ENCODE data around the gene MACO1. TPM values are rescaled to one million over a fixed set of nuclear protein-coding genes. Genes with fewer than 3 reads are reported as not detected.

Gene MACO1
- total RNA-seq, 6 donors from 2014 or later = 12.6 to 27.2 (median 16.9) TPM

DNA sequence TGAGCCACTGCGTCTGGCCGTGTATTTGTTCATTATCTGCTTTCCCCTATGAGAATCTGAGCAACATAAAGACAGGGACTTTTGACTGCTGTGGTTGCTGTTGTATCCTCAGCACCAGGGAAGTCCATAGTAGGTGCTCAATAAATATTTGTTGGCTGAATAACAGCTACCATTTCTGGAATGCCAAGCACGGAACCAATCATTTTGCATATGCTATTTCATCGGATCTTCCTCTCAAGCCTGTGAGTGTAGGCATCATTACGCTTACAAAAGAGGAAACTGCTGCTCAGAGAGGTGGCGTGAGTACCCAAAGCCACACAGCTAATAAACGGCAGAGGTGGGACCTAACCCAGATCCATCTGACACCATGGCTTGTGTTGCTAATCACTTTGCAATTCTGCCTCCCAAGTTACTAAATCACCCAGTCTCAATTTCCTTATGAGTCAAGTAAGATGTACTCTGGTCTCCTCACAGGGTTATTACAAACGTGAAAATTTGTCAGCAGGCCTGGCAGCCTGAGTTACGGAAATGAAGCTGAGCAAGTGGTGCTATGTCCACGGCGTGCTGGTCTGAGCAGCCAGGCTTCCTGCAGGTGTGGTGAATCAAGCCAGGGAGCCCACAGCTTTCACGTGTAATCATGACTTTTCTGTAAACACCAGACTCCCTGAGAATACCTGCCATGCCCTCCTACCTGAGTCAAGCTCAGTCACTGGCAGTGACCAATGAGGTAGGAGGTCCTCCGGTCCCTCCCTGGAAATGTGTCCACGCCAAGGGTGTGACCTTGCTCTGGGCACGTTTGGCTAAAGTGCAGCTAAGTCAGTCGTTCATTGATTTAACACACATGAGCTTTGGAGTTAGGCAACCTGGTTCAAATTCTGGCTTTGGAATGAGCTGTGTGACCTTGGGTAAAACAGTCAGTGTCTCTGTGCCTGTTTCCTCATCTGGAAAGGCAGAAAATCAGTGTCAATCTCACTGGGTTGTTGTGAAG is 5.3 kb upstream of the MACO1 start:
- ATAC-seq (ENCODE audit: low FRiP score in 2 of 2) = no peak

DNA sequence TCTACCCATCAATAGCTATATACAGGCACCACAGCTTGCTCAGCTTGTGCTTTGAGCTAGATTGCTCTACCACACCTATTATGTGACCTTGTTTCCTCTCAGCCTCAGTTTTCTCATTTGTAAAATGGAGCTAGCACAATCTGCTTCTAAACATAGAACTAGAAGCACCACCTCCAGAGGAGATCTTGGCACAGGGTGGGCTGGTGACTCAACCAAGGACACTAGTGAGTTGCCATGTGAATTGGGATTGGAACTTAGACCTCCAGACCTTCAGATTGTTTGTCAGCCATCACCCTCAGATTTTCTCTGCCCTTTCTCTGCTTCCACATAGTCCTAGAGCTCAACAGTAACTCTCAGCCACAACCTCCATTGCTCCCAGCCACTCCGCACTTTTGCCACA is 3.0 kb upstream of the MACO1 start:
- WGBS, 2 donors = 100% methylated on average over 1 of the region's 1 CpG
- Histone ChIP-seq H3K4me3 (no peak overlapping the region), H3K9me3 (no peaks in the 10 kb centered on the region), H3K27me3 (no peaks in the 10 kb centered on the region), H3K27ac (no peak overlapping the region), H3K36me3 (no peaks in the 10 kb centered on the region), H3K4me1 (peaks cover 9 to 22% (median 14%) of the 10 kb centered on the region in 4 donors)
- no peak for DNase-seq
- TF ChIP-seq, protein P1, sequence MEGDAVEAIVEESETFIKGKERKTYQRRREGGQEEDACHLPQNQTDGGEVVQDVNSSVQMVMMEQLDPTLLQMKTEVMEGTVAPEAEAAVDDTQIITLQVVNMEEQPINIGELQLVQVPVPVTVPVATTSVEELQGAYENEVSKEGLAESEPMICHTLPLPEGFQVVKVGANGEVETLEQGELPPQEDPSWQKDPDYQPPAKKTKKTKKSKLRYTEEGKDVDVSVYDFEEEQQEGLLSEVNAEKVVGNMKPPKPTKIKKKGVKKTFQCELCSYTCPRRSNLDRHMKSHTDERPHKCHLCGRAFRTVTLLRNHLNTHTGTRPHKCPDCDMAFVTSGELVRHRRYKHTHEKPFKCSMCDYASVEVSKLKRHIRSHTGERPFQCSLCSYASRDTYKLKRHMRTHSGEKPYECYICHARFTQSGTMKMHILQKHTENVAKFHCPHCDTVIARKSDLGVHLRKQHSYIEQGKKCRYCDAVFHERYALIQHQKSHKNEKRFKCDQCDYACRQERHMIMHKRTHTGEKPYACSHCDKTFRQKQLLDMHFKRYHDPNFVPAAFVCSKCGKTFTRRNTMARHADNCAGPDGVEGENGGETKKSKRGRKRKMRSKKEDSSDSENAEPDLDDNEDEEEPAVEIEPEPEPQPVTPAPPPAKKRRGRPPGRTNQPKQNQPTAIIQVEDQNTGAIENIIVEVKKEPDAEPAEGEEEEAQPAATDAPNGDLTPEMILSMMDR (IDR thresholded peaks at IDR 0.05) = no peak
- no peak for TF ChIP-seq EP300 (IDR thresholded peaks at IDR 0.05)
- no peak for TF ChIP-seq POLR2A (IDR thresholded peaks at IDR 0.05)
- no peak for TF ChIP-seq POLR2AphosphoS5 (IDR thresholded peaks at IDR 0.05)
- no peak for ATAC-seq (ENCODE audit: low FRiP score in 2 of 2)

More for the DNA sequence above, 5.3 kb upstream of the MACO1 start:
- 82 to 84% methylated on average over 12 to 16 of the region's 16 CpGs for WGBS, 2 donors
- Histone ChIP-seq H3K27ac (no peak overlapping the region), H3K4me3 (no peak overlapping the region), H3K9me3 (no peaks in the 10 kb centered on the region), H3K36me3 (no peaks in the 10 kb centered on the region), H3K4me1 (peaks cover 0 to 8% (median 5%) of the 10 kb centered on the region in 4 donors), H3K27me3 (no peaks in the 10 kb centered on the region)
- no peak for DNase-seq
- TF ChIP-seq POLR2AphosphoS5 (IDR thresholded peaks at IDR 0.05) = no peak
- TF ChIP-seq EP300 (IDR thresholded peaks at IDR 0.05) = no peak
- no peak for TF ChIP-seq POLR2A (IDR thresholded peaks at IDR 0.05)
- TF ChIP-seq, protein P1 (IDR thresholded peaks at IDR 0.05) = no peak

DNA sequence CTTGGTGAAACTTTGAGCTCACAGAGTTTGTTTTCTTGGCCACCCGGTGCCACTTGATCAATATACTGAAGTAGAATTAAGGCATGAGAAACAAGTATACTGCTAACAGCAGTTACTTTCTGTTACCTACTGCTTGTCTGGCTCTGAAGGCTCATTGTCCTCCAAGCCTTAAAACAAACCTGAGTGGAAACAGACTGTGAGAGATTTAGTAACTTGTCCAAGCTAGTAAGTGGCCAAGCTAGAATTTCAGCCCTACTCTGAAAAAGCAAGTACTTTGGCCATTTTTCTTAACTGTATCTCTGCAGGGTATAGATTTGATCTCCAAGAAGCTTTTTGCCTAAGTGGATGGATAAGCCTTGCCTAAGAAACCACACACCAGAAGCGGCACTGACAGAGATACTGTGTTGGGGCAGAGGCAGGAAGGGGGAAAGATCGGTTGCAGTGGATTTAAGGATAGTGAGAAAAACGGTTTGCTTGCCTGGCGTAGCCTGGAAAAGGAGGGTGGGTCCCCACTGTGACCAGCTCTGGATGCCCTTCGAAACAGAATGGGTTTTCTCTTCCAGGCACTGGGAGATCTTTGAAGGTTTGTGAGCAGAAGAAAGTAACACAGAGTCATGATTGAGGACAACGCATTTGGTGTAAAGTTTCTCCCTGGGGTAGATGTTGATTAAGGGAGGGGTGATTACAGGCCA is 2.1 kb upstream of the MACO1 start:
- no peak overlapping the region for H3K4me3 ChIP-seq
- no peaks in the 10 kb centered on the region for H3K9me3 ChIP-seq
- H3K27me3 ChIP-seq = no peaks in the 10 kb centered on the region
- DNase-seq (no peak), ATAC-seq (ENCODE audit: low FRiP score in 2 of 2) (no peak)
- WGBS, 2 donors = 89 to 93% methylated on average over 7 of the region's 7 CpGs
- peaks cover 17 to 31% (median 22%) of the 10 kb centered on the region in 4 donors for H3K4me1 ChIP-seq
- H3K27ac ChIP-seq = no peak overlapping the region
- TF ChIP-seq, protein P1 (IDR thresholded peaks at IDR 0.05) = no peak
- no peak for TF ChIP-seq POLR2AphosphoS5 (IDR thresholded peaks at IDR 0.05)
- TF ChIP-seq POLR2A (IDR thresholded peaks at IDR 0.05) = no peak
- TF ChIP-seq EP300 (IDR thresholded peaks at IDR 0.05) = no peak
- H3K36me3 ChIP-seq = peaks cover 0 to 1% (median 0%) of the 10 kb centered on the region in 4 donors

DNA sequence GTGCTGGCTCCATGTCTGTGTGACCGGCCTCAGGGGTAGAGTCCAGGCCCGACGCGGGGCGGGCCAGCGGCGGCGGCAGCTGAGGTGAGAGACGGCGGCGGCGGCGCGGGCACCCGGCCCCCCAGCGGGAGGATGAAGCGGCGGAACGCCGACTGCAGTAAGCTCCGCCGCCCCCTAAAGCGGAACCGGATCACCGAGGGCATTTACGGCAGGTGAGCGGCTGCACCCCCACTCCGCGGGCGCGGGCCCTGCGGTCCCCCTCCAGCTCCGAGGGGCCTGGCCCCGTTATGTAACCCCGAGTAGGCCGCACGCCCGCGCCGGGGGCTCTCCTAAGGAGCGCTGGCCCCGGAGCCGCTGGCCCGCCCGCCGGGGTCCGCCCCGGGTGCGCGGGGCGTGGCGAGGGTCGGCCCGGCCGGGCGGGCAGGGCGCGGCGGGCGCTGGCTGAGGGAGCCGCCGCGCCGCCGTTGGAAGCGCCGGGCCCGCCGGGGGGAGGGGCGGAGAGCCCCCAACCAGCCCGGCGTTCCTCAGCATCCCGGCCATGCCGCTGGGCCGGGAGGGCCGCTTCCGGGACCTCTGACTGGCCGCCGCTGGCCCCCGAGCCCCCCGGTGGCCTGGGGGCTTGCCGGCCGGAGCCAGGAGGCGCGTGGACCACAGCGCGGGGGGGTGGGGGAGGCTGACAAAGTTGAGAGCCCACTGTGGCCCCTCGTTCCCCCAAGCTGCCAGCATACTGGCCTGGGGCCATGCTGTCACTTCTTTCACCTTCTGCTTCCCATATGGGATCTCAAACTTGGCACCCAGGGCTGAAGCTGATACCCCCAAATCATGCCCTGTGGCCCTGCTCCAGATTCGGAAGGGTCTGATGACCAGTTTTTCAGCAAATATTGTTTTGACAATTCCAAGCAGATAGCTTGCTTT is 527 bp downstream of the MACO1 start:
- Histone ChIP-seq H3K27me3 (no peaks in the 10 kb centered on the region), H3K4me1 (peaks cover 40 to 55% (median 47%) of the 10 kb centered on the region in 4 donors), H3K27ac (peak overlapping the region; percentile 87 to 97 (median 94)), H3K4me3 (peak overlapping the region; percentile 88 to 97 (median 94)), H3K9me3 (no peaks in the 10 kb centered on the region), H3K36me3 (peaks cover 0 to 2% (median 0%) of the 10 kb centered on the region in 4 donors)
- peak in 1 of 2 donors; percentile 55 for ATAC-seq (ENCODE audit: low FRiP score in 2 of 2)
- TF ChIP-seq, protein P1 (IDR thresholded peaks at IDR 0.05) = peak in 2 of 6 experiments; percentile 4 to 10
- TF ChIP-seq POLR2AphosphoS5 (IDR thresholded peaks at IDR 0.05) (no peak), POLR2A (IDR thresholded peaks at IDR 0.05) (peak in 2 of 4 donors; percentile 20 to 30), EP300 (IDR thresholded peaks at IDR 0.05) (no peak)
- 0% methylated on average over 2 to 36 of the region's 89 CpGs for WGBS, 2 donors
- DNase-seq = no peak

Data from upper lobe of left lung (tissue), 6 donors.